GM06990 (cell line): ENCODE results near the gene VSTM4.

Source experiments
- DNase-seq: peaks from one replicate; pipeline ENCODE4 v3.0.0-alpha.2; 2011; ENCODE audit not compliant: insufficient read length; ENCODE audit errors: extremely low read depth
- H3K27me3 ChIP-seq: replicated peaks from 2 replicates; pipeline ENCODE4 v1.6.0; 2011; ENCODE audit warnings: low read length; ENCODE audit not compliant: control insufficient read depth, insufficient read depth
- H3K36me3 ChIP-seq: 2 replicates; pipeline ENCODE4 v1.5.1; 2011; ENCODE audit warnings: low read length; ENCODE audit not compliant: control insufficient read depth, insufficient read depth
- H3K4me3 ChIP-seq: replicated peaks from 2 replicates; pipeline ENCODE4 v1.5.1; 2011; ENCODE audit warnings: low read depth, mild to moderate bottlenecking, control low read depth, low read length
- TF ChIP-seq, protein P1 (sequence below): IDR thresholded peaks from 2 replicates; pipeline ENCODE4 v1.5.1; 2011; ENCODE audit warnings: low read length, control low read depth, mild to moderate bottlenecking, inconsistent platforms; ENCODE audit not compliant: insufficient read depth, poor library complexity, severe bottlenecking

VSTM4 gene

DNA sequence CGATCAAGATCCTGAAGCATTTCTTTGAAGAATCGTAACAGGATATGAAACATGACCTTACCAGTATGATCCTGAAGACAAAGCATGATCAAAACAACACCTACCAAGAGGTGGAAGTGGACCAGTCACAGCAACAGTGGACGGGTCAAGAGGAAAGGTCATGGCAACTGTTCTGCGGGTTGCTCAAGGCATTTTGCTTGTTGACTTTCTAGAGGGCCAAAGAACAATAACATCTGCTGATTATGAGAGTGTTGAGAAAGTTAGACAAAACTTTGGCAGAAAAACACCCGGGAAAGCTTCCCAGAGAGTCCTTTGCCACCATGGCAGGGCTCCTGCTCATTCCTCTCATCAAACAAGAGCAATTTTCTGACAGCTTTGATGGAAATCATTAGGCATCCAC lies 110.1 kb downstream of the VSTM4 start:
- H3K36me3 ChIP-seq, result no peaks in the 10 kb centered on the region
- TF ChIP-seq, protein P1, sequence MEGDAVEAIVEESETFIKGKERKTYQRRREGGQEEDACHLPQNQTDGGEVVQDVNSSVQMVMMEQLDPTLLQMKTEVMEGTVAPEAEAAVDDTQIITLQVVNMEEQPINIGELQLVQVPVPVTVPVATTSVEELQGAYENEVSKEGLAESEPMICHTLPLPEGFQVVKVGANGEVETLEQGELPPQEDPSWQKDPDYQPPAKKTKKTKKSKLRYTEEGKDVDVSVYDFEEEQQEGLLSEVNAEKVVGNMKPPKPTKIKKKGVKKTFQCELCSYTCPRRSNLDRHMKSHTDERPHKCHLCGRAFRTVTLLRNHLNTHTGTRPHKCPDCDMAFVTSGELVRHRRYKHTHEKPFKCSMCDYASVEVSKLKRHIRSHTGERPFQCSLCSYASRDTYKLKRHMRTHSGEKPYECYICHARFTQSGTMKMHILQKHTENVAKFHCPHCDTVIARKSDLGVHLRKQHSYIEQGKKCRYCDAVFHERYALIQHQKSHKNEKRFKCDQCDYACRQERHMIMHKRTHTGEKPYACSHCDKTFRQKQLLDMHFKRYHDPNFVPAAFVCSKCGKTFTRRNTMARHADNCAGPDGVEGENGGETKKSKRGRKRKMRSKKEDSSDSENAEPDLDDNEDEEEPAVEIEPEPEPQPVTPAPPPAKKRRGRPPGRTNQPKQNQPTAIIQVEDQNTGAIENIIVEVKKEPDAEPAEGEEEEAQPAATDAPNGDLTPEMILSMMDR, result no peak
- H3K27me3 ChIP-seq, result no peaks in the 10 kb centered on the region
- no peak for DNase-seq
- H3K4me3 ChIP-seq, result no peak overlapping the region

DNA sequence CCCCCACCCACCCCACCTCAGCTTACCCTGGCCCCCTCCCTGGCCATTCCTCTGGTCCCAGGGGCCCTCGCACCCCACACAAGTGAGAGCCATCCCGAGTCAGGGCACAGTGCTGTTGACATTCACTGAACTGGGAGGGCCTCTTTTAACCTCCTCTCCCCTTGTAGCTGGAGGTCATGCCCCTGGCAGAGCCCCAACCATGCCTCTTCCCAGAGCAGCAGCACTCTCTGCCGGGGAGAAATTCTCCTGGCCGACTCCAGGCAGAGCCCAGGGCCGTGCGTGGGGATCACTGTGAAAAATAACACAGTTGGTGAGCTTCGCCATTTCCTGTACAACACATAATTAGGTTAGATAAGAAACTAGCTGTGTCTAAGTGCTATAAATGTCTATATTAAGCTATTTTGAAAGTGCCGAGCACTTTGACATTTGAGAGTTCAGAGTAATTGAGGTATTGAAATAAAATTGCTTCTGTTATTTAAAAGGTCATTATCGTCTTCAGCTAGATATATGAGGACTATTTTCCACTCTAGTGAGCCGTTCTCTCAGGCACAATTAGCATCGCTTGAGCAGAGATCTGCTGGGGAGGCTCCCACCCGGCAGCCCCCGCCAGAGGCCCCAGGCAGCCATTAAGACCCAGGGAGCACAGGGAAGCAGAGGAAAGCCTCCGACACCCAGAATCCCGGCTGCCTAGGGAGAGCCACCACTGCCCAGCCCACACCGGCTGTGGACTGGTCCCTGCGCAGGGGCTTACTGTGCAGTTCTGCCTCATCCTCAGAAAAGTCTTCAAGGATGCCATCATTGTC lies 113.3 kb downstream of the VSTM4 start:
- Histone ChIP-seq H3K36me3 (no peaks in the 10 kb centered on the region), H3K4me3 (no peak overlapping the region), H3K27me3 (no peaks in the 10 kb centered on the region; the same call in 1 of the 2 replicates)
- TF ChIP-seq, protein P1, result no peak
- no peak for DNase-seq

DNA sequence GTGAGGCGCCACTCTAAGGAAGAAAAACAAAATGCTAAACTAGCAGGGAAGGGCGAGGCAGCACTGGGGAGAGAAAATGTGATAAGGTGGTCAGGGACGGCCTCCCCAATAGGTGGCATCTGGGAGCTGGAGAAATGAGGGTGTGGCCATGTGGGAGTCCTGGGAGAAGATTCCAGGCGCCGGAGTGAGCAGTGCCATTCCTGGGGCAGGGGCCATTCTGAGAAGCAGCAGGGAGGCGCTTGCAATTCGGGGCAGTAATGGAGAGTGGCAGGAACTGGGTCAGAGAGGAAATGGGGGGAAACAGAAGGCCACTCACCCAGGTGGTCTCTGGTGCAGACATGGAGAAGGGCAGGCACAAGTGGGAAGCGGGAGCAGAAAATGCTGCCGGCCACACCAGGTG lies 113.9 kb downstream of the VSTM4 start:
- TF ChIP-seq, protein P1, result no peak

GRCh38 chr10:49000437-49001398 lies 114.6 kb downstream of the VSTM4 start:
- no peaks in the 10 kb centered on the region for H3K36me3 ChIP-seq
- H3K4me3 ChIP-seq, result no peak overlapping the region
- TF ChIP-seq, protein P1, result no peak
- no peaks in the 10 kb centered on the region; the same call in 1 of the 2 replicates for H3K27me3 ChIP-seq
- no peak for DNase-seq

More for the DNA sequence above, 113.9 kb downstream of the VSTM4 start:
- DNase-seq, result no peak
- no peak overlapping the region for H3K4me3 ChIP-seq
- no peaks in the 10 kb centered on the region for H3K36me3 ChIP-seq
- H3K27me3 ChIP-seq, result no peaks in the 10 kb centered on the region; the same call in 1 of the 2 replicates

DNA sequence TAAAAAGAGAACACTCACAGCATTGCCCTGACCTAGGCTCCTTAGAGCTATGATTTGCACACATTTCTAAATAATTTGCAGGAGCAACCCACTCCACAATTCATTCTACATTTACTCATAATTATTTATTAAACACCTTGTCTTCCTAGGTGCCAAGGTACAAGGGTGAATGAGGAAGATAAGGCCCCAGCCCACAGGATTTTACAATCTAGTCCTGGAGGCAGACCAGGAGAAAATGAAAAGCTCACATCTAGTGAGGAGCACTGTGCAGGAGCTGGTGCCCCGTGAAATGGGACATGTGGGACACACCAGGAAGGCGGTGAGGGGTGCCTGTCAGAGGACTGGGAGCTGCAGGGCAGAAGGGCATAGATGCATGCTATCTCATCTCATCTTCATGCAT lies 116.0 kb downstream of the VSTM4 start:
- no peaks in the 10 kb centered on the region for H3K36me3 ChIP-seq
- no peak for DNase-seq
- no peaks in the 10 kb centered on the region; the same call in 1 of the 2 replicates for H3K27me3 ChIP-seq
- no peak overlapping the region for H3K4me3 ChIP-seq
- TF ChIP-seq, protein P1, result no peak
